ENCODE data around the gene TTC24. TPM values are rescaled to one million over a fixed set of nuclear protein-coding genes. Genes with fewer than 3 reads are reported as not detected.

The TTC24 gene
- total and polyA plus RNA-seq, 2 experiments from 2014 or later = not detected

DNA sequence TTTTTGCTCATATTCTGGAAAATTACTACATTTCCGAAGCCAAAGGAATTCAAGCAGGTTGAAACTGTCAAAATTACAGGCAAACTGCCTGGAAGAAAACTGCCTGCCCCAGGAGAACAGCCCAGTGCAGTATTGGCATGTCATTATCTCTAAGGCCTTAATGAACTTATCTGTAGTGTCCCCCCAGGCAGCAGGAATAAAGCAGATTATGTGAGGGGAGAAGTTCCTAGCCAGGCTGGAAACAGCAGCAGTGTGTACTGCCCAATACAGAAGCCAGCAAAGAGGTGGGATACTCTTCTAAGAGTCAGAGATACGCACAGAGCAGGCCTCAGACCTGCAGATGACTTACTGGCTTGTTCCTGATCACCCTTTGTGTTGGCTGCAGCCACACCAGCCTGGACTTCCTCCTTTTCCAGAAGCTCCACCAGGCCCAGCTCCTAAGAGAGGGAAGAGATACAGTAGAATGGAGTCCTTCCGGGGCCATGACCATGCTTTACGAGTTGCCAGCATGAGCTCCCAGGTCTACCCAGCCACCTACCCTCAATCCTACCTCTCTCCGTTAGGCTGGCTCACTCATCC is 18.8 kb upstream of the TTC24 start:
- H3K9me3 ChIP-seq (ENCODE audit: low read depth) = no peaks in the 10 kb centered on the region
- H3K36me3 ChIP-seq (replicated peaks; ENCODE audit: insufficient read depth, low read depth) = no peaks in the 10 kb centered on the region
- WGBS (ENCODE audit: low lambda C conversion rate, missing lambda C conversion rate) = 73% methylated on average over 5 of the region's 5 CpGs
- no peak overlapping the region for H3K4me2 ChIP-seq
- no peaks in the 10 kb centered on the region for H3K4me1 ChIP-seq (ENCODE audit: insufficient read depth)
- no peak overlapping the region for H3K4me3 ChIP-seq
- no peaks in the 10 kb centered on the region for H3K27me3 ChIP-seq
- H3K9me2 ChIP-seq (replicated peaks; ENCODE audit: insufficient read depth) = no peaks in the 10 kb centered on the region
- no peak for DNase-seq (ENCODE audit: low spot score)
- no peaks in the 10 kb centered on the region for H4K20me1 ChIP-seq (ENCODE audit: insufficient read depth, poor library complexity, severe bottlenecking)
- H3K79me2 ChIP-seq = no peaks in the 10 kb centered on the region
- no peak for TF ChIP-seq EZH2 (IDR thresholded peaks at IDR 0.05; ENCODE audit: borderline replicate concordance)
- TF ChIP-seq, protein P1, sequence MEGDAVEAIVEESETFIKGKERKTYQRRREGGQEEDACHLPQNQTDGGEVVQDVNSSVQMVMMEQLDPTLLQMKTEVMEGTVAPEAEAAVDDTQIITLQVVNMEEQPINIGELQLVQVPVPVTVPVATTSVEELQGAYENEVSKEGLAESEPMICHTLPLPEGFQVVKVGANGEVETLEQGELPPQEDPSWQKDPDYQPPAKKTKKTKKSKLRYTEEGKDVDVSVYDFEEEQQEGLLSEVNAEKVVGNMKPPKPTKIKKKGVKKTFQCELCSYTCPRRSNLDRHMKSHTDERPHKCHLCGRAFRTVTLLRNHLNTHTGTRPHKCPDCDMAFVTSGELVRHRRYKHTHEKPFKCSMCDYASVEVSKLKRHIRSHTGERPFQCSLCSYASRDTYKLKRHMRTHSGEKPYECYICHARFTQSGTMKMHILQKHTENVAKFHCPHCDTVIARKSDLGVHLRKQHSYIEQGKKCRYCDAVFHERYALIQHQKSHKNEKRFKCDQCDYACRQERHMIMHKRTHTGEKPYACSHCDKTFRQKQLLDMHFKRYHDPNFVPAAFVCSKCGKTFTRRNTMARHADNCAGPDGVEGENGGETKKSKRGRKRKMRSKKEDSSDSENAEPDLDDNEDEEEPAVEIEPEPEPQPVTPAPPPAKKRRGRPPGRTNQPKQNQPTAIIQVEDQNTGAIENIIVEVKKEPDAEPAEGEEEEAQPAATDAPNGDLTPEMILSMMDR (IDR thresholded peaks at IDR 0.05; ENCODE audit: poor library complexity) = no peak
- no peak for TF ChIP-seq EZH2phosphoT487 (IDR thresholded peaks at IDR 0.05; ENCODE audit: low read depth, severe bottlenecking, unreplicated experiment)
- no peak overlapping the region for H2AFZ ChIP-seq
- H3K27ac ChIP-seq = no peak overlapping the region

GRCh38 chr1:156565519-156565918 is 14.0 kb upstream of the TTC24 start:
- no peaks in the 10 kb centered on the region for H3K27me3 ChIP-seq
- H2AFZ ChIP-seq = no peak overlapping the region
- no peak overlapping the region for H3K27ac ChIP-seq
- no peaks in the 10 kb centered on the region for H3K36me3 ChIP-seq (replicated peaks; ENCODE audit: insufficient read depth, low read depth)
- H3K4me2 ChIP-seq = no peak overlapping the region
- peaks cover 4% of the 10 kb centered on the region for H3K4me1 ChIP-seq (ENCODE audit: insufficient read depth)
- H3K9me2 ChIP-seq (replicated peaks; ENCODE audit: insufficient read depth) = no peaks in the 10 kb centered on the region
- no peaks in the 10 kb centered on the region for H4K20me1 ChIP-seq (ENCODE audit: insufficient read depth, poor library complexity, severe bottlenecking)
- H3K4me3 ChIP-seq = no peak overlapping the region
- no peak for TF ChIP-seq EZH2phosphoT487 (IDR thresholded peaks at IDR 0.05; ENCODE audit: low read depth, severe bottlenecking, unreplicated experiment)
- no peak for TF ChIP-seq EZH2 (IDR thresholded peaks at IDR 0.05; ENCODE audit: borderline replicate concordance)
- TF ChIP-seq, protein P1 (IDR thresholded peaks at IDR 0.05; ENCODE audit: poor library complexity) = no peak
- WGBS (ENCODE audit: low lambda C conversion rate, missing lambda C conversion rate) = 74% methylated on average over 2 of the region's 2 CpGs
- no peaks in the 10 kb centered on the region for H3K9me3 ChIP-seq (ENCODE audit: low read depth)
- DNase-seq (ENCODE audit: low spot score) = no peak
- peaks cover 9% of the 10 kb centered on the region for H3K79me2 ChIP-seq

GRCh38 chr1:156566436-156566835 is 13.1 kb upstream of the TTC24 start:
- Histone ChIP-seq H3K4me1 (ENCODE audit: insufficient read depth) (peaks cover 8% of the 10 kb centered on the region), H3K9me3 (ENCODE audit: low read depth) (no peaks in the 10 kb centered on the region), H3K36me3 (replicated peaks; ENCODE audit: insufficient read depth, low read depth) (no peaks in the 10 kb centered on the region), H3K4me2 (no peak overlapping the region), H3K27ac (no peak overlapping the region), H3K4me3 (no peak overlapping the region), H4K20me1 (ENCODE audit: insufficient read depth, poor library complexity, severe bottlenecking) (no peaks in the 10 kb centered on the region), H3K27me3 (no peaks in the 10 kb centered on the region), H3K9me2 (replicated peaks; ENCODE audit: insufficient read depth) (no peaks in the 10 kb centered on the region), H2AFZ (no peak overlapping the region), H3K79me2 (peaks cover 9% of the 10 kb centered on the region)
- TF ChIP-seq EZH2 (IDR thresholded peaks at IDR 0.05; ENCODE audit: borderline replicate concordance) (no peak), EZH2phosphoT487 (IDR thresholded peaks at IDR 0.05; ENCODE audit: low read depth, severe bottlenecking, unreplicated experiment) (no peak)
- TF ChIP-seq, protein P1 (IDR thresholded peaks at IDR 0.05; ENCODE audit: poor library complexity) = no peak
- no peak for DNase-seq (ENCODE audit: low spot score)
- 93% methylated on average over 4 of the region's 4 CpGs for WGBS (ENCODE audit: low lambda C conversion rate, missing lambda C conversion rate)

Data from hepatocyte (in vitro differentiated cells).